GM12874 (cell line): ENCODE results near the gene MYH15.

Experiments used
- TF ChIP-seq, protein P1 (sequence below): IDR thresholded peaks from 2 replicates; pipeline ENCODE4 v1.5.1; 2011; ENCODE audit warnings: low read depth, mild to moderate bottlenecking, control low read depth, low read length, moderate library complexity; ENCODE audit not compliant: insufficient read depth

MYH15 gene

DNA sequence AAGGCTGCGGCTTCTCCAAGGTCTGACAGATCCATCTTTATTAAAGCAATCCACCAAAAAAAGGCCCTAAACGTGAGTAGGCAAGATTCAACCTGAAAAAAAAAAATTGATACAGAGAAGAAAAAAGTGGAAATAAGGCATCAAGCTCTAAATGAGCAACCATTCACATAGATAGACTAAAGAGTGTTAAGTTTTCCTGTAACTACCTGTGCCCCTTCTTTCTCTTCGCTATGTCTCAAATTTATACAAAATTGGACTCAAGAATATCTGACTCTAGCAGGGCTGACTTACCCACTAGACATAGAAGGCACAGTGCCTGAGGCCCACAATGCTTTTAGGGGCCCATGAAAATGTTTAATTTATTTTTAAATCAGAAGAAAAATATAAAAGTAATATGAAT is at the start of gene MYH15:
TSS of gene MYH15 (minus strand) at position 101 of the 400 bp plus-strand sequence. CDS start at position 35, 66 bp downstream.
- TF ChIP-seq, protein P1, sequence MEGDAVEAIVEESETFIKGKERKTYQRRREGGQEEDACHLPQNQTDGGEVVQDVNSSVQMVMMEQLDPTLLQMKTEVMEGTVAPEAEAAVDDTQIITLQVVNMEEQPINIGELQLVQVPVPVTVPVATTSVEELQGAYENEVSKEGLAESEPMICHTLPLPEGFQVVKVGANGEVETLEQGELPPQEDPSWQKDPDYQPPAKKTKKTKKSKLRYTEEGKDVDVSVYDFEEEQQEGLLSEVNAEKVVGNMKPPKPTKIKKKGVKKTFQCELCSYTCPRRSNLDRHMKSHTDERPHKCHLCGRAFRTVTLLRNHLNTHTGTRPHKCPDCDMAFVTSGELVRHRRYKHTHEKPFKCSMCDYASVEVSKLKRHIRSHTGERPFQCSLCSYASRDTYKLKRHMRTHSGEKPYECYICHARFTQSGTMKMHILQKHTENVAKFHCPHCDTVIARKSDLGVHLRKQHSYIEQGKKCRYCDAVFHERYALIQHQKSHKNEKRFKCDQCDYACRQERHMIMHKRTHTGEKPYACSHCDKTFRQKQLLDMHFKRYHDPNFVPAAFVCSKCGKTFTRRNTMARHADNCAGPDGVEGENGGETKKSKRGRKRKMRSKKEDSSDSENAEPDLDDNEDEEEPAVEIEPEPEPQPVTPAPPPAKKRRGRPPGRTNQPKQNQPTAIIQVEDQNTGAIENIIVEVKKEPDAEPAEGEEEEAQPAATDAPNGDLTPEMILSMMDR: no peak

DNA sequence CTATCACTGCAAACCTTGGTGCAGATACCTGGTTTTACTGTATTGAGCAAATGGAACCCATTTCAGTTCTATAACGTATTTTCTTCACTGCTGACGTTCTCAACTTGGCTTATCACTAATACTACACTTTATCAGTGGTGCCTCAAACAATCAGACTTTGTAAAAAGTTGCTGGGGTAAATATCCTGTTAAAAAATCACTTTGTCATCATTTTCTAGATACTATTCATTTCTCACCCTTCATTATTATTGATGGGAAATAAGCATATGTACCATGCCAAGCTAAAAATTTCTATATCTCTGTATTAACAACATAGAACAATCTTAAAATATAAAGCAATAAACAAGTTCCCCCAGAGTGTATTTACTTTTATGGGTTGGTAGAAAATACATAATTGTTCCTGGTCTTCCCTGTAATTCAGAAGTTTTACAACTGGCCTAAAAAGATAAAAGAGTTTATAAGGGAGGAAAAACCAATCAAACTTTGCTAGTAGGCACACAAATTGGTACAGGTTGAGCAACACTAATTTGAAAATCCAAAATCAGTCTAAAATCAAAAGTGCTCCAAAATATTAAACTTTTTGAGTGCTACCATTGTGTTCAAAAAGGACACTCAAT is 45.7 kb upstream of the MYH15 start:
- TF ChIP-seq, protein P1: no peak

DNA sequence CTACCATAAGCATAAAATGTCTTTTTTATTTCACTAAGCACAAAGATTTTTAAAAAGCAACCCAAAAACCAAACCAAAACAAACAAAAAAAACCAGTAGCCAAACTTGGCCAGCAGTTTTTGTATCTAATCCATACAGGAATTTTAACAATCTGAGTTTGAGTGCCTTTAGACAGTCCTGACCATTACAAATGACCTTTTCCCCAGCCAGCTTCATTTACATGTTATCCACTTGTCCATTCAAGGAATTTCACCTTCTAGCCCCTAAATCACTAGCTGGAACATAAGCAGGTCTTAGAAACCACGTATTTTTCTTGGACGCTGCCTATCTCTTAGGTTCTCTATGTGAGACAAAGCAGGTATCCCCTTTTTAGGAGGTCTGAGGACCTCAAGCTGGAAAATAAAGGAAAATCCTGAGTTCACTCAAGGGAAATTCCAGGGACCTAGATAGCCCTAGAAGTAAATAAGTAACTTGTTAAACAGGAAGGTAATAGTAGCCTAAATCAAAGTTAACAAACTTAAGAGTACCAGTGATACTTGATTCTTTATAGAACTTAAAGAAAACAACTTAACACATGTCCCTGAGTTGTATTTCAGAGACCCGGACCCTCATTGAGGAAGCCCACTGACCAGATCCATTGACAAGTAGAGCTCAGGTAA is 44.6 kb upstream of the MYH15 start:
- TF ChIP-seq, protein P1: no peak

DNA sequence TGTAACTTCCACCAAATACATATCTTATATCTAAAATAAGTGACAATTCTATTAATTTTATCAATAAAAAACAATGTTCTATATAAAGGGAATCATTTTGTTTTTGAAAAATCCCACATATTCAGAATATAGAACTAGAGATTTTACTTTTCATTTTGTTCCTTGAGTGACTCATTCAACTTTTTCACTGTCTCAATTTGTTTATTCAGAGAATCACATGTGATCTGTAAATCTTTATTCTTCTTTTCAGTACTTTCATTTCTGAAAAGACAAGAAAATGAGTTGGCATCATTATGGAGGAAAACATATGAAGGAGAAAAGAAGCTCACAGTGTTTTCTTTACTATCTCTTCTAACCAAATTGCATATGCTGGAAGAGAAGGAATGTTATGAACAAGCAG is 43.8 kb upstream of the MYH15 start:
- TF ChIP-seq, protein P1: no peak

DNA sequence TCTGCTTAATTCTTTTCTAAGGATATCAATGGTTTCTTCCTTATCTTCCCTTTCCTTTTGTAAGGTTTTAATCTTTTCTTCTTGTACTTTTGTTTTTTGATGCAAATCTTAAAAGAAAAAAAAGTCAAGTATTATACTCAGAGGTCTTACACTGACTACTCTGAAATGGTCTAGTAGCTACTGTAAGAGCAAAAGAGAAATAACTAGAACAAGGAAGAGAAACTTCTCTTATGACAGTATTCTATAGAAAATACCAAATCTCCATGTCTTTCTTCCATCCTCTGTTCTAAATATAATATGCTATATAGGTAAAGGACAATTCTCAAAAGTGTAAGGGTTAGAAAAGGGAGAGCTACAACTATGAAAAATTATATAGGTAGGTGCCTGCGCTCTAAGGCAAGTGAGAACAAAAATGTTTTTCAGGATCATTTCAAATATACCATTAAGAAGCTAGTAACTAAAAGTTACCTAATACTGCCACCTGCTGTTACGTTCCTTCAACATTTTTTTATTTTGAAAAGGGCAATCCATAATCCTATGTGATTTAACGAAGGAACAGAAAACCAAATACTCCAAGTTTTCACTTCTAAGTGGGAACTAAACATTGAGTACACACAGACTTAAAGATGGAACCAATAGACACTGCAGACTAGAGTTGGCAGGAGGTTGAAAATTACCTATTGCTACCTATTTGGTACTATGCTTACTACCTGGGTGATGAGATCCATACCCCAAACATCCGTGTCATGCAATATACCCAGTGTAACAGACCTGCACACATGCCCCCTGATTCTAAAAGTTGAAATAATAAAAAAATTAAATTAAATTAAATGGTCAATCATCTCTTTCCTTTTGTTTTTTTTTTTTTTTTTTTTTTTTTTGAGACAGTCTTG is 42.1 kb upstream of the MYH15 start:
- TF ChIP-seq, protein P1: peak; percentile 8; the same call in 1 of the 2 replicates

DNA sequence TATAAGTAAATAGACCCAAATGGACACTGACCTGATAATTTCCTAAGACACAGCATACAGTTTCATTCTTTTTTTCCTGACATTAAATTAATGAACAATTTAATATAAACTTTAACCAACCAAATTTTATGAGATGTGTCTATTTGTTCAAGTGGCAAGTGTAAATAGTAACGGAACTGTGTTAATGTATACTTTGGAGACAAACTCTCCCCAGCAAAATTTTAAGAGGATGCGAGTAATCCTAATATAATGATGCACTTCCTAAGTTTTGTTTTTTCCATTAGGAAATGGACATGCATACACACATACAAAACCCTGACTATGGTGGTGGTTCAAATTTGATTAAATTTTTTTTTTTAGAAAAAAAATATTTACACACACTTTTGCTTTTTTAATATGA is 38.5 kb upstream of the MYH15 start:
- TF ChIP-seq, protein P1: no peak

DNA sequence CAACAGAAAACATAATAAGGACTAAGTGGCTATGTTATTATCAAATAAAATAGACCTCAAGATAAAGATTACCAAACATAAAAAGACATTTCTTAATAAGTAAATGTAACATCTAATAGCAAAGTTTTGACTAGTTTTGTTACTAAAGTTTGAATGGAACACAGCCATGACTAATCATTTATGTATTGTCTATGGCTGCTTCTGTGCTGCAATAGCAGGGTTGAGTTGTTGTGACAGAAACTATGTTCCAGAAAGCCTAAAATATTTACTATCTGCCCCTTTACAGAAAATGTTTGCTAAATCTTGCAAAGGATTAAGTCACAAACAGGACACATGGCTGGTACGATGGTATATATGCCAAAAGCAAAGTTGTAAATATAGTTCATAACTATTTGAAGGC is 37.9 kb upstream of the MYH15 start:
- TF ChIP-seq, protein P1: no peak
